OCI-LY1 (cell line): ENCODE measurements around the gene MGAT4C.

Experiments
- CTCF ChIP-seq: fragments of 200-600 bp; sonication (generic), shearing (Covaris generic); IDR thresholded peaks from 2 replicates; pipeline ENCODE4 v1.5.1; 2017; ENCODE audit warnings: mild to moderate bottlenecking, antibody characterized with exemption, low read length, moderate library complexity, mixed read lengths
- EZH2 ChIP-seq: fragments of 200-600 bp; sonication (generic), shearing (Covaris generic); IDR thresholded peaks from 2 replicates; pipeline ENCODE4 v1.8.0; 2017; ENCODE audit warnings: borderline replicate concordance, mixed run types, mild to moderate bottlenecking, antibody characterized with exemption, low read length, moderate library complexity, mixed read lengths

DNA sequence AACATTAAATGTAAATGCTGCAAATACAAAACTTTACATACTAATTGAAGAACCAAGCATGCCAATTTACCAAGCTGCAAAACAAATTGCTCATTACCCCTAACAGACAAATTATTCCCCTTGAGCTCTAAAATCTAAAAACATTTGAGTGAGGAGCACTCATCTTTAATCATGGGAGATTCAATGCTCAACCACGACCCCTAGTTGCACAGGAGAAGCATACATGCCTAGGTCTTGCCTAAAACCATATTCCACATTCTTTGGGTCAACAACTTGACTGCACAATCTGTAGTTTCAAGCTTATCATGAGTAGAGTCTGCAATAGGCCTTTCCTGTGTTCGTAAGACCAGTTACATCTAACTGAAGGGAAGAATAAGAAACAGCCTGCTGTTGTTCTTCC lies 69.7 kb downstream of the MGAT4C start:
- peak; percentile 37 for TF ChIP-seq CTCF
- no peak for TF ChIP-seq EZH2
